Brain microvascular endothelial cell (primary cell): Measurements from ENCODE around the gene ZBED5.

Experiments
- DNase-seq: peaks from one replicate; pipeline ENCODE4 v3.0.0-alpha.2; 2020
- H3K27ac ChIP-seq: fragments of 250-450 bp; sonication (Bioruptor Pico); 2 replicates; pipeline ENCODE4 v1.5.1; 2020; ENCODE audit warnings: mild to moderate bottlenecking, moderate library complexity
- H3K27me3 ChIP-seq: fragments of 250-450 bp; sonication (Bioruptor Pico); replicated peaks from 2 replicates; pipeline ENCODE4 v1.5.1; 2020; ENCODE audit warnings: mild to moderate bottlenecking
- H3K36me3 ChIP-seq: fragments of 250-450 bp; sonication (Bioruptor Pico); replicated peaks from 2 replicates; pipeline ENCODE4 v1.5.1; 2020; ENCODE audit warnings: mild to moderate bottlenecking
- H3K4me3 ChIP-seq: 2 replicates; pipeline ENCODE4 v1.5.1; 2011; ENCODE audit warnings: low read depth, mild to moderate bottlenecking, control low read depth, low read length, moderate library complexity
- in situ Hi-C: cut with HindIII; loops from 2 replicates; pipeline ENCODE4 v1.10.0; 2017; ENCODE audit warnings: low sequenced_read_pairs, low pct_ligation_motif_present
- TF ChIP-seq, protein P1 (sequence below): IDR thresholded peaks from 2 replicates; pipeline ENCODE4 v1.5.1; 2011; ENCODE audit warnings: low read depth, mild to moderate bottlenecking, moderate library complexity, low read length, control low read depth, inconsistent platforms; ENCODE audit errors: missing control alignments

Gene ZBED5

DNA sequence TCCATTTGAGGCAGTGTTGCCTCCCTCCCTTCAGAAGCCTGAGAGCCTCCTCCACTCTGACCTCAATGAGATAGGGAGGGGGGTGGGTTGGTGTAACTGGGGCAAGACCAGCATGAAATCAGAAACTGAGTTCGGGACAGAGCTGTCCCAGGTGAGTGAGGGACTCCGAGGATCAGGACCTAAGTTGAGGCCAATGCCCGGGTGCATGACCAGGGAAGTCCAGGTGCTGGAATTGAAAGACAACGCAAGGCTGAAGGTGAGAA lies 40.8 kb upstream of the ZBED5 start:
- in situ Hi-C loops: no loop called here

DNA sequence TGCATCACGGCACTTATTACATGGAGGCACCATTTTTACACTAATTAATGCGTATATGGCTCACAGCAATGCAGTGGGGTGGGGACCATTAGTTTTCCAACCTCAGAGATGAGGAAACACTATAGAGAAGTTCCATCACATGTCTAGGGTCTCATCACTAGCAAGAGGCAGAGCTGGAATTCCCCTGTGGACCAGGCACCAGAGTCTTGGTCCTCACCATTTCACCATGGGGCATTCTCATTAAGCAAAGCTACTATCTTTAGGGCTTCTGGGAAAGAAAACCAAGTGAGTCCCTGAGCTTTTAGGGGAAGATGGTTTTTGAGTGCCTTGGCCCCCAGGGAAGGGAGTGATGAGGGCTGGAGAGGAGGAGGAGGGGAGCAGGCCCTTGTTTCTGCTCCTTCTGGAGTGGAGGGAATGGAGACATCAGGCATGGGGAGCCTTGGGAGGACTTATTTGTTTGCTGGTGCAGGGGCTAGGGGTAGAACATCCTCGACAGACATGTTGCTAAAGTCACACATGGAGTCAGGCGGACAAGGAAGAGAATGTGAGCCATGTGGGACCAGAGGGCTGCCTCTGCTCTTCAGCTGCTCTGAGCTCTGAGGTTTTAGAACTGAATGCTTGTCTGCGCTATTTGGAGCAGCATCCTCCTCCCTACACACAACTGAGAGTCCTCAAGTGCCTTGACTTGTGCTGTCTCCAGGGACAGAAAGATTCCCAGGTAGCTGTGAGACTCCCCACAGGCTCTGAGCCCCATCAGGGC lies 40.3 kb upstream of the ZBED5 start:
- in situ Hi-C loops: no loop called here
- Histone ChIP-seq H3K27me3 (no peaks in the 10 kb centered on the region), H3K27ac (peak overlapping the region; percentile 99), H3K36me3 (no peaks in the 10 kb centered on the region), H3K4me3 (no peak overlapping the region)
- TF ChIP-seq, protein P1, sequence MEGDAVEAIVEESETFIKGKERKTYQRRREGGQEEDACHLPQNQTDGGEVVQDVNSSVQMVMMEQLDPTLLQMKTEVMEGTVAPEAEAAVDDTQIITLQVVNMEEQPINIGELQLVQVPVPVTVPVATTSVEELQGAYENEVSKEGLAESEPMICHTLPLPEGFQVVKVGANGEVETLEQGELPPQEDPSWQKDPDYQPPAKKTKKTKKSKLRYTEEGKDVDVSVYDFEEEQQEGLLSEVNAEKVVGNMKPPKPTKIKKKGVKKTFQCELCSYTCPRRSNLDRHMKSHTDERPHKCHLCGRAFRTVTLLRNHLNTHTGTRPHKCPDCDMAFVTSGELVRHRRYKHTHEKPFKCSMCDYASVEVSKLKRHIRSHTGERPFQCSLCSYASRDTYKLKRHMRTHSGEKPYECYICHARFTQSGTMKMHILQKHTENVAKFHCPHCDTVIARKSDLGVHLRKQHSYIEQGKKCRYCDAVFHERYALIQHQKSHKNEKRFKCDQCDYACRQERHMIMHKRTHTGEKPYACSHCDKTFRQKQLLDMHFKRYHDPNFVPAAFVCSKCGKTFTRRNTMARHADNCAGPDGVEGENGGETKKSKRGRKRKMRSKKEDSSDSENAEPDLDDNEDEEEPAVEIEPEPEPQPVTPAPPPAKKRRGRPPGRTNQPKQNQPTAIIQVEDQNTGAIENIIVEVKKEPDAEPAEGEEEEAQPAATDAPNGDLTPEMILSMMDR: no peak
- no peak for DNase-seq

More for the DNA sequence above, 40.8 kb upstream of the ZBED5 start:
- Histone ChIP-seq H3K4me3 (no peak overlapping the region), H3K27ac (peak overlapping the region; percentile 99), H3K36me3 (no peaks in the 10 kb centered on the region), H3K27me3 (no peaks in the 10 kb centered on the region)
- TF ChIP-seq, protein P1: no peak
- no peak for DNase-seq

DNA sequence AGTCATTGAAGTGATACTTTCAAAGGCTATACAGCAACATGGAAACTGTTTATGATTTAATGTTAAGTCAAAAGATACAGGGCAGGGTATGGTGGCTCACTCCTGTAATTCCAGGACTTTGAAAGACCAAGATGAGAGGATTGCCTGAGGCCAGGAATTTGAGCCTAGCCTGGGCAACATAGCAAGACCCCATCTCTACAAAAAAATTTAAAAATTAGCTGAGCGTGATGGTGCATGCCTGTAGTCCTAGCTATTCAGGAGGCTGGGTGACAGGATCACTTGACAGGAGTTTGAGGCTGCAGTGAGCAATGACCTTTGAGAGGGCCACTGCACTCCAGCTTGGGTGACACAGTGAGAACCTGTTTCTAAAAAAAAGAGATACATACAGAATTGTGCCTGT lies 39.3 kb upstream of the ZBED5 start:
- TF ChIP-seq, protein P1: no peak
- in situ Hi-C loops: no loop called here
- Histone ChIP-seq H3K27ac (no peak overlapping the region), H3K36me3 (no peaks in the 10 kb centered on the region), H3K27me3 (no peaks in the 10 kb centered on the region), H3K4me3 (no peak overlapping the region)
- DNase-seq: no peak

DNA sequence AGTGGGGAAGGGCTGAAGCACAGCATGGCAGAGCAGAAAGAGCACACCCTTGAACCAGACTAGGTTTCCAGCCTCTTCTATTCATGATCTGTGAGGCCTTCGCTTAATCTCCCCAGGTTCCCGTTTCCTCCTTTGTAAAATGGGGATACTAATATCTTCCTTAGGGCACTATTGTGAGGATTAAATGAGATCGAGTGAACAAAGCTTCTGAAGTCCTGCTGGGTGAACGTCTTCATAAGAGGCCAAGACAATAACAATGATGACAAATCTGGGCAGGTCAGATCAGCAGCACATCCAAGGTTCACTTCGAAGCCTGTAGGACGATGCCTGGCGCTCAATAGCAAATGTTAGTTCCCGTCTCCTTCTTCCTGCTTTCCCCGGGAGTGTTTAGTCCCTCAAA lies 38.6 kb upstream of the ZBED5 start:
- H3K36me3 ChIP-seq: no peaks in the 10 kb centered on the region
- DNase-seq: no peak
- no peaks in the 10 kb centered on the region for H3K27me3 ChIP-seq
- in situ Hi-C loops: no loop called here
- H3K4me3 ChIP-seq: no peak overlapping the region
- H3K27ac ChIP-seq: no peak overlapping the region
- TF ChIP-seq, protein P1: no peak

DNA sequence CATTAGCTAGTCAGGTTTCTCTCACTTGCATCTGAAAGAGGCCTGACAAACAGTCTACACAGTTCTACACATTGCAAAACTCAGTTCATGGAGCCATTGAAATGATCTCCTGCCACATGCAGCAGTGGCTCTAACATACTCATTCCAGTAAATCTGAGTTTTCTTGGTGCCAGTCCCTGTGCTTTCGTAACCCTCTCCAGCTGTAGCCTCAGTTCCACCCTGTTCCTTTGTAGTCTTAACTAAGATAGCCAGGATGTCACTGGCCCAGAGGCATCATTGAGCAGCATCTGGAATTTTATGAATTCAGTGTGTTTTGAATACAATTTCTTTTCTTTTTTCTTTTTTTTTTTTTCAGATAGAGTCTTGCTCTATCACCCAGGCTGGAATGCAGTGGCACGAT lies 37.4 kb upstream of the ZBED5 start:
- Histone ChIP-seq H3K27me3 (no peaks in the 10 kb centered on the region), H3K36me3 (no peaks in the 10 kb centered on the region), H3K27ac (no peak overlapping the region), H3K4me3 (no peak overlapping the region)
- no peak for DNase-seq
- in situ Hi-C loops: no loop called here
- TF ChIP-seq, protein P1: no peak

DNA sequence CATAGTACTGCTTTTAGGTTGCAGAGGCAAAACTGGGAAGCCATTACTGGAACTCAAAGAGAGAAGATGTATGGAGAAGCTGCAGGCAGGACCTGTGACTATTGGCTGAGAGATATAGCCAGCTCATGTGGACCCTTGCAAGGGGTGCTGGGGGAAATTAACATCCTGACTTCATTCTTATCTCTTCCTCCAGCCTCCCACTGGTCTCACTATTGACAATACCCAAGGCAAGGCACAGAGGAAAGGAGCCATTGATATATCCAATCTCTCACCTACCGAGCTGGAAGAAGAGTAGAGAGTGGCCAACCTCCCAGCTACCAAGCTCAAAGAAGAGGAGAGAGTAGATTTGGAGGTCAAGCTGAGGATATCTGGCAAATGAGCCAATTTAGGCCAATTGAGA lies 36.8 kb upstream of the ZBED5 start:
- TF ChIP-seq, protein P1: no peak
- no peak overlapping the region for H3K27ac ChIP-seq
- in situ Hi-C loops: no loop called here
- DNase-seq: no peak
- H3K4me3 ChIP-seq: no peak overlapping the region
- H3K36me3 ChIP-seq: no peaks in the 10 kb centered on the region
- H3K27me3 ChIP-seq: no peaks in the 10 kb centered on the region
